Measurements from ENCODE around the gene ATXN10.

ATXN10 gene

GRCh38 chr22:45683248-45683647 is 11.6 kb downstream of the ATXN10 start:
- Histone ChIP-seq H3K27me3 (ENCODE audit: insufficient read depth, poor library complexity, severe bottlenecking) (no peaks in the 10 kb centered on the region), H3K36me3 (ENCODE audit: low read depth) (no peaks in the 10 kb centered on the region; the same call in 1 of the 2 replicates), H3K4me3 (ENCODE audit: severe bottlenecking) (no peak overlapping the region), H3K27ac (ENCODE audit: poor library complexity, severe bottlenecking) (no peak overlapping the region), H3K9me3 (ENCODE audit: severe bottlenecking) (no peaks in the 10 kb centered on the region), H3K4me1 (ENCODE audit: insufficient read depth, poor library complexity, severe bottlenecking) (peaks cover 69% of the 10 kb centered on the region)
- DNase-seq (ENCODE audit: low spot score) (no peak), ATAC-seq (ENCODE audit: low read depth) (no peak)
- no peak for TF ChIP-seq CTCF (IDR thresholded peaks at IDR 0.05; ENCODE audit: poor library complexity, severe bottlenecking)

- TF ChIP-seq CTCF (IDR thresholded peaks at IDR 0.05; ENCODE audit: poor library complexity, severe bottlenecking) = no peak
- no peaks in the 10 kb centered on the region for H3K9me3 ChIP-seq (ENCODE audit: severe bottlenecking)
- DNase-seq (ENCODE audit: low spot score) (no peak), ATAC-seq (ENCODE audit: low read depth) (no peak)
- H3K36me3 ChIP-seq (ENCODE audit: low read depth) = no peaks in the 10 kb centered on the region; the same call in 1 of the 2 replicates
- peaks cover 68% of the 10 kb centered on the region for H3K4me1 ChIP-seq (ENCODE audit: insufficient read depth, poor library complexity, severe bottlenecking)
- no peak overlapping the region for H3K4me3 ChIP-seq (ENCODE audit: severe bottlenecking)
- H3K27ac ChIP-seq (ENCODE audit: poor library complexity, severe bottlenecking) = peak overlapping the region; percentile 92
- H3K27me3 ChIP-seq (ENCODE audit: insufficient read depth, poor library complexity, severe bottlenecking) = no peaks in the 10 kb centered on the region
These were observed 12.0 kb downstream of the ATXN10 start for GRCh38 chr22:45683680-45684079.

- no peak for TF ChIP-seq CTCF (IDR thresholded peaks at IDR 0.05; ENCODE audit: poor library complexity, severe bottlenecking)
- Histone ChIP-seq H3K9me3 (ENCODE audit: severe bottlenecking) (no peaks in the 10 kb centered on the region), H3K27me3 (ENCODE audit: insufficient read depth, poor library complexity, severe bottlenecking) (no peaks in the 10 kb centered on the region), H3K4me1 (ENCODE audit: insufficient read depth, poor library complexity, severe bottlenecking) (peaks cover 67% of the 10 kb centered on the region), H3K27ac (ENCODE audit: poor library complexity, severe bottlenecking) (peak overlapping the region; percentile 92), H3K4me3 (ENCODE audit: severe bottlenecking) (no peak overlapping the region), H3K36me3 (ENCODE audit: low read depth) (no peaks in the 10 kb centered on the region; the same call in 1 of the 2 replicates)
- ATAC-seq (ENCODE audit: low read depth) (no peak), DNase-seq (ENCODE audit: low spot score) (no peak)
These were observed 12.5 kb downstream of the ATXN10 start for GRCh38 chr22:45684169-45684568.

- peaks cover 64% of the 10 kb centered on the region for H3K4me1 ChIP-seq (ENCODE audit: insufficient read depth, poor library complexity, severe bottlenecking)
- DNase-seq (ENCODE audit: low spot score) (no peak), ATAC-seq (ENCODE audit: low read depth) (no peak)
- no peak for TF ChIP-seq CTCF (IDR thresholded peaks at IDR 0.05; ENCODE audit: poor library complexity, severe bottlenecking)
- H3K9me3 ChIP-seq (ENCODE audit: severe bottlenecking) = no peaks in the 10 kb centered on the region
- no peak overlapping the region for H3K4me3 ChIP-seq (ENCODE audit: severe bottlenecking)
- peaks cover 5% of the 10 kb centered on the region for H3K36me3 ChIP-seq (ENCODE audit: low read depth)
- no peaks in the 10 kb centered on the region for H3K27me3 ChIP-seq (ENCODE audit: insufficient read depth, poor library complexity, severe bottlenecking)
- H3K27ac ChIP-seq (ENCODE audit: poor library complexity, severe bottlenecking) = peak overlapping the region; percentile 92
These were observed 13.3 kb downstream of the ATXN10 start for GRCh38 chr22:45684752-45685574.

DNA sequence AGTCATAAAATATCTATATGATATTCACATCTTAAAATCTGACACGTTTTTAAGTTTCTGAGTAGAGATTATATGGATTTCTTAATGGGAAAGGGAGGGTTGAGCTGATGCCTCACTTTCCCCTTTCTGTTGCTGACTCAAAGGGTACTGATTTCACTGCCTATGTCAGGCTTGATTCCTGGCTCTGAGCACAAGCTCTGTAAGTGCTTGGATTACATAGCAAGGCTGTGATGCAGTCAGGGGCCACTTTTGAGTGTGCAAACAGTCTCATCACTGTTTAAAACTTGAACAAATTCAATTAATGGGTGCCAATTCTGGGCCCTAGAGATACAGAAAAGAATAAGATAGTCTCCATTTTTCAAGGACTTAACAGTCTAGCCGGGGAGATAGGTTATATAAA is 14.4 kb downstream of the ATXN10 start:
- ATAC-seq (ENCODE audit: low read depth) = no peak
- no peak overlapping the region for H3K4me3 ChIP-seq (ENCODE audit: severe bottlenecking)
- peaks cover 53% of the 10 kb centered on the region for H3K4me1 ChIP-seq (ENCODE audit: insufficient read depth, poor library complexity, severe bottlenecking)
- no peak for DNase-seq (ENCODE audit: low spot score)
- no peaks in the 10 kb centered on the region for H3K27me3 ChIP-seq (ENCODE audit: insufficient read depth, poor library complexity, severe bottlenecking)
- no peaks in the 10 kb centered on the region for H3K9me3 ChIP-seq (ENCODE audit: severe bottlenecking)
- peaks cover 15% of the 10 kb centered on the region for H3K36me3 ChIP-seq (ENCODE audit: low read depth)
- TF ChIP-seq CTCF (IDR thresholded peaks at IDR 0.05; ENCODE audit: poor library complexity, severe bottlenecking) = no peak
- H3K27ac ChIP-seq (ENCODE audit: poor library complexity, severe bottlenecking) = peak overlapping the region; percentile 92

Data from RWPE2 (cell line).